Fibroblast of peridontal ligament (primary cell): ENCODE results near the gene PTPRH.

Experiments used
- DNase-seq: peaks from one replicate; pipeline ENCODE4 v3.0.0-alpha.2; 2010; ENCODE audit errors: extremely low read depth

PTPRH gene

DNA sequence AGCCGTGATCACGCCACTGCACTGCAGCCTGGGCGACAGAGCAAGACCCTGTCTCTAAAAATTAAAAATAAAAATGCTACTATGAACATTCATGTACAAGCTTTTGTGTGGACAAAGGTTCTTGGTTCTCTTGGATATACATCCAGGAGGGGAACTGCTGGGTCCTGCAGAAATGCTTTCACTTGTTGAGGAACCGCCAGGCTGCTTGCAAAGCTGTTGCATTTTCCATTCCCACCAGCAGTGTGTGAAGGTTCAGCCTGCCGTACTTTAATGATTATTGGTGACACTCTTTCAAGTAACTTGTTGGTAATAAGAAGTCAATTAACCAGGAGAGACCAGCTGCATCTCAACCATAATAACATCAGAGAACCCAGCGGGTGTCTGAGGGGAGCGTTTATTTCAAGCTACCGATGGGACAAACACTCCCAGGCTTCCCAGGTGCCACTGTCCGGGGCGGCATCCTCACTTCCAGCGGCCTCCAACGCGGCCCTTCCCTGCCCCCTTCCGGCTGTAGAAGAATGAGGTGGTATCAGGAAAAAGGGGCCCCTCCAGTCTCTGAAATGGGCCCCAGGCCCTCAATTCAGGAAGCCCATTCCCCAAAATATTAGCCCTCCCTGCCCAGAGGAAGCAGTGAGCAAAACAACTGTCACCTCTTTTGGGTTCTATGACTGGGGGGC lies 76.7 kb downstream of the PTPRH start:
- DNase-seq: no peak

DNA sequence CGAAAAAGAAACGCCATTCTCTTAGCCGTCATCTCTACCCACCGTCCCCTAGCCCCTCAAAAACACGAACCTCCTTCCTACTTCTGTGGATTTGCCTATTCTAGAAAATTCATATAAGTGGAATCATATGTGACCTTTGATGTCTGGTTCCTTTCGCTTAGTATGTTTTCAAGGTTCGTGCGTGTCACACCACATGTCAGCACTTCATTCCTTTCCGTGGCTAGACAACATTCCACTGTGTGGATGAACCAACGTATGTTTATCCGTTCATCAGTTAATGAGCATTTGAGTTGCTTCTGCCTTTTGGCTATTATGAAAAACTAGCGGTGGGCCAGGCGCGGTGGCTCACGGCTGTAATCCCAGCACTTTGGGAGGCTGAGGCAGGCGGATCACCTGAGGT lies 77.9 kb downstream of the PTPRH start:
- peak; percentile 56 for DNase-seq
